WTC11 (cell line): ENCODE measurements around the gene ATP2A2. TPM values are rescaled to one million over a fixed set of nuclear protein-coding genes. Genes with fewer than 3 reads are reported as not detected.

Experiments used
- ATAC-seq: fragments of 200-7000 bp; cut with Tn5 transposase; 2 replicates; pipeline ENCODE4 v1.10.0; 2021; ENCODE audit warnings: mild to moderate bottlenecking, moderate library complexity
- CTCF ChIA-PET: fragments of 300-600 bp; sonication (Branson Sonifier 250); formaldehyde crosslinking; loops from one replicate; lab custom pipeline; 2021; ENCODE audit warnings: antibody characterized with exemption; lab: Charles Lee
- POLR2A ChIA-PET: fragments of 350-600 bp; sonication (Branson Sonifier 250); formaldehyde crosslinking; loops from one replicate; lab custom pipeline; 2021; ENCODE audit warnings: antibody characterized with exemption; lab: Charles Lee
- DNase-seq: peaks from one replicate; pipeline ENCODE4 v3.0.0; 2021; ENCODE audit warnings: low spot score
- H3K27ac Mint-ChIP-seq: 2 replicates; pipeline ENCODE4 v1.8.0; 2021; ENCODE audit warnings: mixed read lengths
- H3K27me3 Mint-ChIP-seq: 2 replicates; pipeline ENCODE4 v1.8.0; 2021; ENCODE audit warnings: low read depth, mild to moderate bottlenecking, moderate library complexity, mixed read lengths
- H3K36me3 Mint-ChIP-seq: 2 replicates; pipeline ENCODE4 v1.8.0; 2021; ENCODE audit warnings: mixed read lengths
- H3K4me1 Mint-ChIP-seq: 2 replicates; pipeline ENCODE4 v1.8.0; 2022; ENCODE audit warnings: mixed read lengths
- H3K4me3 Mint-ChIP-seq: 2 replicates; pipeline ENCODE4 v1.8.0; 2021; ENCODE audit warnings: mild to moderate bottlenecking, moderate library complexity, mixed read lengths
- H3K9me3 Mint-ChIP-seq: 2 replicates; pipeline ENCODE4 v1.8.0; 2021; ENCODE audit warnings: mixed read lengths
- ARID4B ChIP-seq: sonication (generic); formaldehyde crosslinking; IDR thresholded peaks from 2 replicates; pipeline ENCODE4 v1.8.0; 2023; ENCODE audit warnings: missing genetic modification reagents, mild to moderate bottlenecking, borderline replicate concordance
- CDX4 ChIP-seq: fragments of 250-450 bp; sonication (Bioruptor Pico); IDR thresholded peaks from 2 replicates; pipeline ENCODE4 v1.9.0; 2021; ENCODE audit warnings: moderate library complexity, mild to moderate bottlenecking, inconsistent platforms, borderline replicate concordance
- FOXK1 ChIP-seq: sonication (generic); formaldehyde crosslinking; IDR thresholded peaks from 2 replicates; pipeline ENCODE4 v1.8.0; 2022; ENCODE audit warnings: mild to moderate bottlenecking, moderate library complexity, missing genetic modification reagents
- HMGXB4 ChIP-seq: sonication (generic); formaldehyde crosslinking; IDR thresholded peaks from 2 replicates; pipeline ENCODE4 v1.8.1; 2023; ENCODE audit warnings: mild to moderate bottlenecking, moderate library complexity, missing genetic modification reagents
- IRF2 ChIP-seq: sonication (generic); formaldehyde crosslinking; IDR thresholded peaks from 2 replicates; pipeline ENCODE4 v1.8.0; 2022; ENCODE audit warnings: low read depth, missing genetic modification reagents, borderline replicate concordance
- JUN ChIP-seq: sonication (generic); formaldehyde crosslinking; IDR thresholded peaks from 2 replicates; pipeline ENCODE4 v1.8.0; 2023; ENCODE audit warnings: mild to moderate bottlenecking, missing genetic modification reagents
- MYBL2 ChIP-seq: sonication (generic); formaldehyde crosslinking; IDR thresholded peaks from 2 replicates; pipeline ENCODE4 v1.8.1; 2023; ENCODE audit warnings: mild to moderate bottlenecking, moderate library complexity, missing genetic modification reagents
- NR3C1 ChIP-seq: sonication (generic); formaldehyde crosslinking; conservative IDR thresholded peaks from 2 replicates; pipeline ENCODE4 v1.8.1; 2023; ENCODE audit warnings: low read depth, mild to moderate bottlenecking, missing genetic modification reagents
- PREB ChIP-seq: sonication (generic); formaldehyde crosslinking; IDR thresholded peaks from 2 replicates; pipeline ENCODE4 v1.8.1; 2022; ENCODE audit warnings: mild to moderate bottlenecking, missing genetic modification reagents, moderate library complexity, borderline replicate concordance
- TP53 ChIP-seq: sonication (generic); formaldehyde crosslinking; IDR thresholded peaks from 2 replicates; pipeline ENCODE4 v1.8.1; 2023; ENCODE audit warnings: mild to moderate bottlenecking, missing genetic modification reagents
- USF1 ChIP-seq: sonication (generic); formaldehyde crosslinking; IDR thresholded peaks from 2 replicates; pipeline ENCODE4 v1.8.0; 2022; ENCODE audit warnings: mild to moderate bottlenecking, missing genetic modification reagents
- ZBTB43 ChIP-seq: sonication (generic); formaldehyde crosslinking; IDR thresholded peaks from 2 replicates; pipeline ENCODE4 v1.8.1; 2023; ENCODE audit warnings: mild to moderate bottlenecking, missing genetic modification reagents
- ZNF138 ChIP-seq: sonication (generic); formaldehyde crosslinking; conservative IDR thresholded peaks from 2 replicates; pipeline ENCODE4 v1.8.1; 2022; ENCODE audit warnings: mild to moderate bottlenecking, moderate library complexity, missing genetic modification reagents
- ZNF281 ChIP-seq: sonication (generic); formaldehyde crosslinking; IDR thresholded peaks from 2 replicates; pipeline ENCODE4 v1.8.0; 2023; ENCODE audit warnings: mild to moderate bottlenecking, missing genetic modification reagents
- ZNF425 ChIP-seq: fragments of 250-450 bp; sonication (Bioruptor Pico); conservative IDR thresholded peaks from 2 replicates; pipeline ENCODE4 v1.9.0; 2021; ENCODE audit warnings: mild to moderate bottlenecking
- total RNA-seq: library from RNA; stranded (reverse); gene quantifications from 3 replicates; pipeline ENCODE4 v1.2.3, GENCODE V29; 2021

ATP2A2 gene
- total RNA-seq, 1 experiment from 2014 or later: 239 TPM

- Mint-ChIP-seq H3K9me3 (no peaks in the 10 kb centered on the region), H3K4me3 (peak overlapping the region; percentile 62), H3K27me3 (peaks cover 13% of the 10 kb centered on the region), H3K36me3 (peaks cover 32% of the 10 kb centered on the region), H3K27ac (peak overlapping the region; percentile 42; the same call in 1 of the 2 replicates)
- ChIA-PET CTCF (interaction anchor here (0.6 to 2.9 kb wide), 8 partner anchors 12 to 325 kb away, joined by 3 to 17 read pairs (median 5); partner anchors contain the start of genes ARPC3, FAM216A and IFT81), POLR2A (no interaction called here)
- DNase-seq (peak; percentile 59), ATAC-seq (peak; percentile 38)
- TF ChIP-seq USF1 (CRISPR knock-in tag) (0 out of 2 replicates have a peak, but pooled peaks have one; percentile 11), NR3C1 (CRISPR knock-in tag) (no peak)
- TF ChIP-seq, all 79 proteins: peak for 1
- H3K4me1 Mint-ChIP-seq: peaks cover 47% of the 10 kb centered on the region
Measured at GRCh38 chr12:110280392-110280778, 662 bp upstream of the ATP2A2 start.

GRCh38 chr12:110281549-110282299 lies 677 bp downstream of the ATP2A2 start:
- CTCF ChIA-PET: interaction anchor here (1.1 to 2.7 kb wide), 3 partner anchors 11 to 150 kb away, joined by 3 to 13 read pairs (median 4); no protein-coding TSS in a partner anchor
- Mint-ChIP-seq H3K4me1 (peaks cover 54% of the 10 kb centered on the region), H3K27ac (peak overlapping the region; percentile 73), H3K9me3 (no peaks in the 10 kb centered on the region), H3K36me3 (peaks cover 37% of the 10 kb centered on the region), H3K27me3 (peaks cover 13% of the 10 kb centered on the region), H3K4me3 (peak overlapping the region; percentile 89)
- POLR2A ChIA-PET: interaction anchor here (0.6 to 1.0 kb wide), 2 partner anchors 48 to 318 kb away, joined by 3 to 4 read pairs; no protein-coding TSS in a partner anchor
- ATAC-seq (peak; percentile 9), DNase-seq (peak; percentile 35)
- 0 out of 2 replicates have a peak, but pooled peaks have one; percentile 64 for TF ChIP-seq ZBTB43 (CRISPR knock-in tag)
- TF ChIP-seq TP53 (CRISPR knock-in tag): peak; percentile 87
- TF ChIP-seq CDX4 (CRISPR knock-in tag): no peak
- TF ChIP-seq ZNF425 (CRISPR knock-in tag): no peak
- peak; percentile 32; the same call in 1 of the 2 replicates for TF ChIP-seq ARID4B
- peak; percentile 94; the same call in 1 of the 2 replicates for TF ChIP-seq HMGXB4 (CRISPR knock-in tag)
- 0 out of 2 replicates have a peak, but pooled peaks have one; percentile 11 for TF ChIP-seq ZNF281 (CRISPR knock-in tag)
- no peak; the same call in 1 of the 2 replicates for TF ChIP-seq JUN
- no peak; the same call in 1 of the 2 replicates for TF ChIP-seq PREB (CRISPR knock-in tag)
- 0 out of 2 replicates have a peak, but pooled peaks have one; percentile 57 for TF ChIP-seq MYBL2
- TF ChIP-seq ZNF138 (CRISPR knock-in tag): no peak
- 0 out of 2 replicates have a peak, but pooled peaks have one; percentile 19 for TF ChIP-seq IRF2 (CRISPR knock-in tag)
- TF ChIP-seq FOXK1 (CRISPR knock-in tag): peak; percentile 29; the same call in 1 of the 2 replicates
